Hematopoietic multipotent progenitor cell treated with erythropoietin and hydrocortisone succinate and interleukin-3 and kit ligand, for 4 days (in vitro differentiated cells): ENCODE results near the gene GRID1.
A peak's percentile ranks its signal among the peaks of the same experiment; 100 is the strongest.
"Not testable (repeated sequence)": the region's sequence is repeated elsewhere in the genome, so short reads cannot be mapped to it uniquely, and the experiment has no call there.

ENCODE experiments used
- DNase-seq: peaks from one replicate; pipeline ENCODE4 v3.0.0-alpha.2; 2015

The GRID1 gene

GRCh38 chr10:86187499-86188239, 178.9 kb downstream of the GRID1 start:
- no peak for DNase-seq

- DNase-seq, result no peak
These were observed 180.0 kb downstream of the GRID1 start for GRCh38 chr10:86186633-86187032.

DNA sequence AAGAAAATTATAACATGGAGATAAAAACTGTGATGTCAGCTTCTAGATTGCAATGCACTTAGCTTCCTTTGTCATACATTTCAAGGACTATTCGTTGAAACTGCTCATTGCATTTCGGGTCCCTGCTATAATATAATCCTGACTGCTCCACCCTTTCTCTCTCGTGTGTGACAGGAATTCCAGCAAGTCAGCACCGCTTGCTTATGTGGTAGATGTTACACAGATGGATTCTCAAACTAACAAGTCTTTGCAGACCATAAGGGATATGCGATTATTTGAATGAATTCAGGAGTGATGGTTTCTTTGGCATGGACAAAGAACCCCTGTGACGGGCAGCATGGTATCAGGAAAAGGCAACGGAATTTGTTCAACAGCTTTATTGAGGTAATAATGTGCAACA, 184.0 kb downstream of the GRID1 start:
- DNase-seq, result no peak

DNA sequence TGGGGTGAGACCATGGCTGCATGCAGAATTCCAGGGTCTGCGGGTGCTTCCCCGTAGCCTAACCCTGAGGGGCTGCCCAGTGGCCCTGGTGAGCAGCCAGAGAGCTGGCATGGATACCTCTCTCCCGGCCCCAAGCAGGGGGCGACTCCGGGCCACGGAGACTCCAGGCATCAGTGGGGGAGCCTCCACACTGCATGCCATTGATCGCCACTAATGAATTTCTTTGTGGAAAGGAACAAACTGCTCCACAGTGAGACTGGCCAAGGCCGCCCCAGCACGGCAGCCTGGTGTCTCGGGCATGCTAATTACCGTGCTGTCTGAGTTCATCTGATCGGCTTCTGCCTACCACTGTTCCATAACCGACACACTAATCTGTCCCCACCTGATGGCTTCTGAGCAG, 184.4 kb downstream of the GRID1 start:
- no peak for DNase-seq

DNA sequence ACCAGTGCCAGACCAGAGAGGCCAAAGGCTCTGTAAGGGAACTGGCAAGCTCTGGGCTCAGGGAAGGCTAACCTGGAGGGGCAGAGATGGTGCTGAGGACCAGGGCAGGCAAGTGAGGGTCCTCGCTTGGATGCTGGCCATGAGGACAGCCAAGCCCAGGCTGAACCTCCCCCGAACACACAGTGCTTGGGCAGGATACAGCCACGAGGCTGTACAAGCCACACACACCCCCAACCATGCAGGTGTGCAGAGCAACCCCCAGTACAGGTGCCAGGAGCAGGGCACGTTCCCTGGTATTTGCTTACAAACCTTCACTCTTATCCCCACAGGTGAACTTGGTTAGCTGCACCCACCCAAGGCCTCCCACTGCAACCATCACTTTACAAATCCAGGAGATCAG, 185.7 kb downstream of the GRID1 start:
- DNase-seq, result no peak

DNA sequence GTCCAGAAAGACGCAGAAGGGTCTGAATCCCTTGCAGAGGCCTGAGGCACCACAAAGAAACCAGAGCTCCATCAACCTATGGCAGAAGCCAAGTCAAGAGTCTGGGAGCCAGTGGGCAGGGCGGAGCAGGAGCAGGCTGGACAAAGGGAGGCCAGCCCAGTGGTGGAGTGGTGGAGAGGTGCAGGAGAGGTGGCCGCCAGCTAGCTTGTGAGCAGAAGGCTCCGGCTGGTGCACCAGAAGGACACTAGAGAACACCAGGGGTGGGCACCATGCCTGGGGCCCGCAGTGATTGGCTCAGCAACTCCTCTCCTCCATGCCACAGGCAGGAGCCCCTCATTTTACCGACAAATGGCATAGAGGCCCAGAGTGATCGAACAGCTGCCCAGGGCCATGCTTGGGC, 186.6 kb downstream of the GRID1 start:
- DNase-seq, result no peak

DNA sequence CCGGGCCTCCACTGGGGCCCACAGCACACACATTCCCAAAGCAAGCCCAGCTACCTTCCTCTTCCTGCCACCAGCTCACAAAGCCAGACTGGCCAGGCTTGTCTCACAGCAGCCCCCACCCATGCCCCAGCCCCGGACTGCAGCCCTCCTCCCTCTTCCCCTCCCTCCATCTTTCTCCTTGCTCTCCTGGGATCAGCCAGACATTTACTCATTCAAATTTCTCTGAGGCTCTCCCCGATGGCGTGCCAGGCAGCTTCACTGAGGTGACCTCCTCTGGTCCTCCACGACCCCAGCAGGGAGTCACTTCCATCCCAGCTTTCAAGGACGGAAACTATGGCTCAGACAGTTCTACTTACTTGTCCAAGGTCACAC, 187.5 kb downstream of the GRID1 start:
- DNase-seq, result no peak

DNA sequence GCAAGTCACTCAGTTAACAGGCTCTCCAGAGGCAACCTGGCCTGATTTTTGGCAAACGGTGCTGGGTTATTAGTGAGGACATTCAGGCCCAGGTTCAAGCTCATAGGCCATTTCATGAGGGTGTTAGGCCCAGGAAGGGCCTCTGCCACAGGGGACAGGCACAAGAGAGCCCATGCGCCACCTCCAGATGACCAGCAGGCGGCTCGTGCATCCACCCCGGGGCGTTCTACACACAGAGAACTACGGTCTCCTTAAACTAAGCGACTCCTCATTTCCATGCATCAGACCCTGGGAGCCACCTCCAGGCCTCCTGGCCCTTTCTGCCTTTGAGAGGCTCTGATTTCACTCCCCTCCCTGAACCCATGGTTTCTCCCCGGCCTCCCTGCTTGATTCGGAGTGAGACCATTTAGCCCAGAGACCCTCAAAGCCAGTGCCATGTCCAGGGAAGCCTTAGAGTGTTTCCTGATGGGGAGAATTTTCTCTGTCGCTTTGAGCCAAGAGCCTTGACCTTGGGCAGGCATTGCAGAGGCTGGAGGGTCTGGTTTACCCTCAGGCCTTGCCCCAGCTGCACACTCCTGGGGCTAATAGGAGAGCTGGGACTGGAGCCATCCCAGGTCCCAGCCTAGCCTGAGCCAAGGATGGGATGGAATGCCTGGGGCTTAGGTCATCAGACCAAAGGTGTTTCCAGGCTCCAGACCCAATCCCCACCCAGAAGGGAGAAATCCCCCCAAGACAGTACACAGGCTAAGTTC, 188.0 kb downstream of the GRID1 start:
- peak; percentile 54 for DNase-seq

- DNase-seq, result no peak
These were observed 188.9 kb downstream of the GRID1 start for GRCh38 chr10:86177537-86178155.

- no peak for DNase-seq
These were observed 189.6 kb downstream of the GRID1 start for GRCh38 chr10:86176850-86177536.

- DNase-seq, result not testable (repeated sequence)
These were observed 191.1 kb downstream of the GRID1 start for GRCh38 chr10:86175476-86175875.

- DNase-seq, result no peak
These were observed 194.3 kb downstream of the GRID1 start for GRCh38 chr10:86172301-86172700.

GRCh38 chr10:86170255-86171108, 196.1 kb downstream of the GRID1 start:
- peak; percentile 78 for DNase-seq

- DNase-seq, result peak; percentile 3
These were observed 196.9 kb downstream of the GRID1 start for GRCh38 chr10:86169506-86170254.

GRCh38 chr10:86169066-86169465, 197.5 kb downstream of the GRID1 start:
- DNase-seq, result no peak

DNA sequence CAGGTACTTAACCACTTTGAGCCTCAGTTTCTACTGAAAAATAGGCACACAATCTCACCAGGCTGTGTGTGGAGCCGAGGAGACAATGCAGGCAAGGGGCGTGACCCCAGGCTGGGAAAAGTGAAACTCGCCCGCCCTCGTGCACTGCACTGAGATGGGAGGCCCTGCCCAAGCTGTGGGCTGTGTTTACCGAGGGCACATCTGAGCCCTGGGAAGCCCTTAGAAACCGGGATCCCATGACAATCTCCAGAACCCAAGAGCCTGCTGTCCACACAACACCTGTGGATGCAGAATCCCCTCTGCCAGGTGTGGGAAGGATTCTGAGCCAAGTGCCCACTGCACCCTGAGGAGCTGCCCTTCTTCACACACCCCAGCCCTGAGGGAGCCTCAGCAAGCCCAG, 198.3 kb downstream of the GRID1 start:
- DNase-seq, result no peak

- no peak for DNase-seq
These were observed 198.8 kb downstream of the GRID1 start for GRCh38 chr10:86167762-86168128.

GRCh38 chr10:86167121-86167761, 199.4 kb downstream of the GRID1 start:
- DNase-seq, result no peak

GRCh38 chr10:86165666-86166065, 200.9 kb downstream of the GRID1 start:
- no peak for DNase-seq

DNA sequence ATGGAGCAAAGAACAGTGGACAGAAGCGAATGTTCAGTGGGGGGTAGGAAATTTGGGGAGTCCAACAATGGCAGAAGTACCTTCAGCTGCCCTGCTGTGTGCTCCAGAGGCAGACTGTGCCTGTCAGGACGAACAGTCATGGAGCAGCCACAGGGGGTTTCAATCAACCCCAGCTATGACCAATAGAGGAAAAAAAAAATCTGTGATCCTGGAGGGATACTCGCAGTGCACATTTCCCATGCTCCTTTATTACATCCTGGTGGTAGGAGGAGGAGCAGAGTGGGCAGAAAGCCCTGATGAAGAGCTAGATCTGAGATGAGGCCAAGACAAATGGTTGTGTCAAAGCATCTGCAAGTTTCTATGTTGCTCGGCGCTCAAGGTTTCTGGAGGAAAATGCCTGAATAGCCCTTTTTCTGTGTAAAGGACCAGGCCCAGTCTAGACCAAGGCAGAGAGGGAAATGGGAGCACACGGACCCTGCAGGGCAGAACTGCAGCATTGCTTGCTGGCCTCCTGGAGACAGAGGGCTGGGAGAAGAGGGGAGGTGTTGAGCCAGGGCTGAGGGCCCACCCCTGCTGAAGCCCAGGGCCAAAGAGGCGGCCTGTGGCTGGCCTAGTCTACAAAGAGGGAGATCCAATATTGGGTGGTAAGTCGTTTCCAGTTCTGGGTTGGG, 201.5 kb downstream of the GRID1 start:
- DNase-seq, result no peak
